ENCODE results near the gene OMG.
"Not testable (repeated sequence)": the region's sequence is repeated elsewhere in the genome, so short reads cannot be mapped to it uniquely, and the experiment has no call there.

Gene OMG

DNA sequence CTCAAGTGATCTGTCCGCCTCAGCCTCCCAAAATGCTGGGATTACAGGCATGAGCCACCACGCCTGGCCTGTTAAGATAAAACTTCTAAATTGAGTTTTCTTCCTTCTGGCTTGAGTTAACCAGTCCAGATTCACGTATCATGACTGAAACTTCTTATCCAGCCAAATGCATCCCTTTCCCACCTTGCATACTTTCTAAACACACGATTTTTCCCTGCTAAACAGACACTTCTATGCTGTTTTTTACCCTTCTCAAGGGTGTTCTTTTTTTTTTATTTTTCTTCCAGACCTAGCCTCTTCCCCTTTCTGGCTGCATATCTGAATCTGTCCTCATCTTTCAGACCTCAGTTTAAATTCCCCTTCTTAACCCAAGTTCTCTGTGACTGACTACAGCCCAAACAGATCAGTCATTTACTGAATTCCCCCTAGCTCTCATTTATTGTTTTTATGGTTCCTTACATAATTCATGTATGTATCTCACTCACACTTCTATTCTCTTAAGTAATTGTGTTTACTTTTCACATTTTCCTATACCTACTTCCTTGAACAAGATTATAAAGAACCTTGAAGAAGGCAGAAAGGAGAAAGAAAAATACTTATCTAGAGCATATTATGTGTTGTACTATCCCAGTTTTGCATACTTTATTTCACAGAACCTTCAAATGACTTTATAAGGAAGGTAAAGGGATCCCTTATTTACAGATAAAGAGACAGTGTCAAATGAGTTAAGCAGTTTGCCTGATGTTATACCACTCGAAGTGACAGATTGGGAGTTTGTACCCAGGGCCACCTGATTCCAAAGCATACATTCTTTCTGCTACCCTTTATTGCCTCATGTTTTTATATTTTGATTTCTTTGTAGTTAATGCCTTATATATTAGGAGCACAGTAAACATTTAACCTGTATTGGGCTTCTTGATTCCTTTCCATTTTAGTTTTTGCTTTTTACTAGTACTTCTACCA lies 11.6 kb upstream of the OMG start:
- no peak for DNase-seq

DNA sequence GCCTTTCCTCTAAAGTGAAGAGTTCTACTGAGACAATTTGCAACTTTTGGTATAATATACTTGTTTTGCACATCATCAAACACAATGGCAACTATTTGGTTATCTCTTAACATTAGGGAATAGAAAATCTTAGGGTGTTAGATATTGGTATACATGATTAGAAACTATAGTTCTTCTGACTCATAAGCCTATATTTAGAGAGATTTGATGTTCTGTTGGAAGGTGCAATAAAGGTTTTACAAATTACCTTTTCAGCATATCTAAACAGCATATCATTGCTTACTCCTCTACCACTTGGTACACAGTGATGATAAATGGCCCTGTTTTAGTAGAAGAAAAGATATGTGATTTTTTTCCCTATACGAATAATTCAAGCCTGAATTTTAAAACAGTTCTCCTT lies 10.6 kb upstream of the OMG start:
- DNase-seq = no peak

DNA sequence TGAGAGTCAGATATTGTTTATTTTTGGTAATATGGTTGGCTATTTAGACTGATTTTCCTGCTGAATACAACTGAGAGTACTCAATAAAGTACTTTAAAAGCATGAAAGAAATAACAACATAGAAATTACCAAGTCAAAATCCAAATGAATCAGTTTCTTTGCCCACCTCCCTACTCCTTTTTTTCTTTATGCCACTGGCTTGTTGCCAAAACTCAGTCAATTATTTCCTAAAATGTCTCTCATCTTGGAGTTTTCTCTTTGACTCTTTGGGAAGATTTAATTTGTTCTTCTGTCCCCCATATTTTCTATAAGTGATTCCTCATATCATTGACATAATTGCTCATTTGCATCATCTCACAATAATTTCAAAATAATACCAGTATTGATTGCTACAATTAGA lies 2.6 kb upstream of the OMG start:
- no peak for DNase-seq

DNA sequence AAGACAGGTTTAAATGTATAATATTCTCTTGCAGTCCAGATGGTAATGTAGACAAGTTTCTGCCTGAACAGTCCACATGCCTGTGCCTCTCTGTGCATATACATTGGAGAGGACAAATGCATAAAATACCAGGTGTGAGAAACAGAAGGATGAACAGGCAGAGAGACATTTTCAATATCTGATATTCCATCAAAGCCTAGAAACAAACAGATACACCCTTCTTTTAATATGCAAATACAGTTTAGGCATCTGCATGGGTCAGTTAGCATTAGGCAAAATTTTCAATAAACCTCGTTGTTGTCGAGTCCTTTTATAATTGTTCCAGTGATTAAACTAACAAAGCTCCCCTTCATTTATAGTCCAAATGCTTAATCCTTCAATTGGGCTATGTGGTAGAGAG lies 897 bp downstream of the OMG start:
- no peak for DNase-seq

DNA sequence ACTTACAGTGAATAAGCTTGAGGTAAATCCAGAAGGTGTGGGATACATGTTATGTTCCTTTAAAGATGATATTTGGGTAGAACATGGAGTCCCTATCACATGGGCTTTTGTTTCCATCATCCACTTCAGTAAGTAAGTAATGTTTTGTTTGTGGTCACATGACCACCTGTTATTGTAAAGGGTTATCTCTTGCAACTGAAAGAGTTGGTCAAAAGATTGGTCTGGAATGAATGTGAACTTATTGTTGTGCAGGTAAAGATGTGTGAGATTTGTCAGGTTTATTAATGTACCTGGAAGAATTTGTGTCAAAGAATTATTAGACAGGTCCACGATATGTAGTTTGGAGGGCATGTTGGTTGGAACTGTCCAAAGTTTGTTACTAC lies 1.6 kb downstream of the OMG start:
- no peak for DNase-seq

DNA sequence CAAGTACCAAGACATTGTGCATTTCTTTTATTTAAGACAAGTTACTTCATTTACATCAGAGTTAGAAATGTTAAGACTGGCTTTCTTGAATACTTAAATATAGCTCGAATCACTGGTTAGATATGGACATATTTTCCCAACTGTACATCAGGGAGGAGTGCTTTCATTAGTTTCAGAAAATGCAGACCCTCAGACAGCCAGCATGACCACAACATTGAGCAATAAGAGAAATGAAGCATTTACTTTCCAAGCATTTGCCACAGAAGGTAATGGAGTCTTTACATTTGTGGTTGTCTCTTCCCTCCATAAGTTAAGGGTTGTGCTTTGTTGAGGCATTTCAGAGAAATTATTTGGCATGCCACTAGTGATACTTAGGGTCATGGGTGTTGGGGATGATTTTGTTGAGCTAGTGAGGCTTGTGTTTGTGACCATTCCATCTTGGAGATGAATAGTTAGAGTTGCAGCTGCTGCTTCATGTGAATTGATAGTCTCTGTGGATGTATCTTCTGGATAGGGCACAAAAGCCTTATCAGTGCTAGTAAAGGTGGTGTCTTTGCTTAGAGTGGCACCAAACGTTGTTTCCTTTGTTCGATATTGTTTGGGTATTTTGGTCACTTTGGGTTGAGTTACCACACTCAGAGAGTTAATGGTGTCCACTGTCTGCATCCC lies 2.1 kb downstream of the OMG start:
- DNase-seq = no peak

DNA sequence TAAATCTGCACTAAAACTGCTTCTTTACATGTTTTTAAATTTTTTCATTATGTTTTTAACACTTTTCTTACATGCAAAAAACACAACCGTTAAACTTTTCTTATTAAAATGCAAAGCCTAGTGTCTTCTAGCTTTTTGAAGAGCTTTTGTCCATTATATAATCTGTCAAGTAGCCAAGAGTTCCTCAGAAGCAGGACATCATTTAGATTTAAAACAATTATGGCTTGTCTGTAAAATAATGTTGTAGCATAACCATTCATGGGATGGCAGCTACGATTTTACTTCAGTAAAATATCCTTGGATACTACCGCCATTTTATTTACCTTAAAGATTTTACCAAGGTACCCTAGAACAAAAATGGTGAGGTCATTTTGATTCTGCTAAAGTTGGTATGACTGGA lies 2.8 kb downstream of the OMG start:
- DNase-seq = no peak

DNA sequence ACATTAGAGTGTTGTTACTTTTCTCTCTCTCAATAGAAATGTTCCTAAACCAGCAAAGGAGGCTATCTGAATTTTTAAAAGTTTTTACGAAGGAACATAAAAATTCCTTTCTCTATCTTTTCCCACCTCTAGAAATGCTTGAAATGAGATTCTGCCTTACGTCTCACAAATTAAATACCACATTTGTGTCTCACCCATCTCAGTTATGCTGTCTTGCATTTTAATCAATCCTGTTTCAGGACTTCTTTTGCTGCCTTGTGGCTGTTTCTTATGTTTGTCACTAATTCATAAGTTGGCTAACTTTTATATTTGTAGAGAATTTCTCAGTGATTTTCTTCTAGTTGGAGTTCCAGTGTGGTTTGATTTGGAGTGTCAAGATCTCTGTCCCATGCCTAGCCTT lies 3.5 kb downstream of the OMG start:
- no peak for DNase-seq

DNA sequence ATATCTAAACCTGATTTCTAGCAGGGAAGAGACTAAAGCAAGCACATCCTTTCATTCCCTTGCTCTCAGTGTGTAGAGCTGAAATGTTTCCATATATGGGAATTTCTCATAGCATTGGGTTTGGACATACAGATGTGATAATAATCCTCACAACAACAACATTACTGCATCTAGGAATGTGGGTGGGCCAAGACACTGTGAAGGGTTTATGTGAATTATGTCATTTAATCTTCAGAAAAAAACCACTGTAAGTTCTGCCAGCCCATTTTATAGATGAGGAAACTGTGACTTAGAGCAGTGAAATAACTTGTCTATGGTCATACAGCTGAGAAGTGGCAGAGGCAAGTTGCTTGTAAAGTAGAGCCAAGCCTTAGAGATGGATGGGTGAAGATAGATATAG lies 5.2 kb downstream of the OMG start:
- no peak for DNase-seq

DNA sequence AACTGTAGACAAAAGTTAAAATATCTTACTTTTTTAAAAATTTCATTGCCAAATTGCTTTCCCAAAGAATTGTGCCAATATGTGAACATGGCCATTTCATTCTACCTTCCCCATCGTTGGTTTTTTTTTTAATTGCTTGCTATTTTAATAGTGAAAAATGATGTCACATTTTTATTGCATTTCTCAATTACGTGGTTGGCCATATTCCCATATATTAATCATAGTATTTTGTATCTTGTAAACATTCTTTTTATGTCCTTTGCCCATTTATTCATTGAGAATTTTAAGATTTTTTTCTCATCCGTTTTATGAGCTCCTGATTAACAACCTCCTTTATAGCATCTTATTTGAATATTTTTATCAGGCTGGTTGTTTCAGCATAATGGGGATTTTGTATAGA lies 7.2 kb downstream of the OMG start:
- no peak for DNase-seq

DNA sequence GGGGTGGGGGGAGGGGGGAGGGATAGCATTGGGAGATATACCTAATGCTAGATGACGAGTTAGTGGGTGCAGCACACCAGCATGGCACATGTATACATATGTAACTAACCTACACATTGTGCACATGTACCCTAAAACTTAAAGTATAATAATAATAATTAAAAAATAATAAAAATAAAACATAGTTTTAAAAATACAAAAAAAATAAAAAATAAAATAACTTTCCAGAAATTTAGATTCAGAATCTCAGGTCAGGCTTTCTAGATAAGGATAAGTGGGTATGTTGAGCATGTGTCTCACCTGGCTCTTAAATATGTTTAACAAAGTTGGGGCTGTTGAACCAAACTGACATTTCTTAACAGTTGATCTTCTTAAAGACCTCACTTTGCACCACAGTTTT lies 9.1 kb downstream of the OMG start:
- not testable (repeated sequence) for DNase-seq

DNA sequence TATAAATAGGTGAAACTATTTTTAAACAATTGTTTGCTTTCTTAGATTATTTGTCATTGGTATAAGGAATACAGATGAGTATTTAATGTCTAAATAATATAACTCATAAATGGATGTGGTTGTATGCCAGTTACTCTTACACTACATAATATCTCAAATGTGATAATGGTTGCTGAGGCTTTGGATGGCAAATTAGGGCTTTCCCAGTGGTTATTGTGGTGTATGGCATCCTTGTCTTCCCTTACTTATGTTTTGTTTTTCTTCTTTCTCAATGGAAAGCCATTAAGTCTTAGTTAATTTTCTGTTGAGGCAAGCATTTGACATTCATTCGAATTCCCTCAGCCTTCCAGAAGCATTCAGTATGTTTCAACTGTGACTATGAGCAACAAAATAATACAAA lies 10.5 kb downstream of the OMG start:
- no peak for DNase-seq

DNA sequence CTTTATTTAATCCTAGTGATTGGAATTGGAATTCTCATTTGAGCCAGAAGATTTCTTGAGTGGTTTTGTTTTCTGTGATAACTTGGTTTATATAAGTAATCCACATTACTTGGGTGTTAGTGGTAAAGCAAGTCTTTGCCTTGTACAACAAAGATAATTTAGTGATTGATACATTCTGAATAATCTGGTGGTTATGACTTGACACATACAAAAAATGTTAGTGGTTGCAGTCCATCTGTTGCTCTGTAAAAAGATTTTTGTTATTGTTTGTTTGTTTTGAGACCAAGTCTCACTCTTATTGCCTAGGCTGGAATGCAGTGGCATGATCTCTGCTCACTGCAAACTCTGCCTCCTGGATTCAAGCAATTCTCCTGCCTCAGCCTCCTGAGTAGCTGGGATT lies 13.2 kb downstream of the OMG start:
- DNase-seq = no peak

DNA sequence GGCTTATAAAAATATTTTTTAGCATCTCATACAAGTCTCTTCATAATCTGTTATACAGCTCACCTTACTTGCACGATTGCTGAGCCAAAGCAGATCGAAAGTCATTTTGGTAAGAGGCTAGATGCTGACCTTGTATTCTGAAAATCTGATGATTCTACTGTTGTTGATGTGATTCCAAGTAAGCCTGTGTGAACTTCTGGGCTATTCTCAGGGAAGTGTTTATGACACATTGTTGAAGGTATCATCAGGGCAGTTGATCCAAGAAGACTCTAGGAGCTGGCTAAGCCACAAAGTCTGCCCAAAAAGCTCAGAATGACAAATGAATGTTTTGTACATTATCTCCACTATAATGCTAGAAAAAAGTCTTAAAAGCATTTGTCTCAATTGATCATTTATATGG lies 16.0 kb downstream of the OMG start:
- no peak for DNase-seq

DNA sequence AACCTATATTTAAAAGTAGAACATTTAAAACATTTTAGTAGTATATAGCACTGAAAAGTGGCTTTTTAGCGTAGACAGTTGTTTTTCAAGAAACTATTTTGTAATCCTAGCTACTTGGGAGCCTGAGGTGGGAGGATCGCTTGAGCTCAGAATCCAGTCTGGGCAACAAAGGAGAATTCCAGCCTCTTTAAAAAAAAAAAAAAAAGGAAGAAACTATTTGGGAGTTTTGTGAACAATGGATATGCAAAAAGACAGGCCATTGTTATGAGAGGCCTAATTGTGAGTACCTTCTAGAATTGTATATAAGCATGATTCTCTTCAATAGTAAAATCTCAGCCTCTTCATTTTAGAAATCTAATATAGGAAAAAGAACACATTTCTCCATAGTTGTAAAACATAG lies 17.6 kb downstream of the OMG start:
- DNase-seq = no peak

DNA sequence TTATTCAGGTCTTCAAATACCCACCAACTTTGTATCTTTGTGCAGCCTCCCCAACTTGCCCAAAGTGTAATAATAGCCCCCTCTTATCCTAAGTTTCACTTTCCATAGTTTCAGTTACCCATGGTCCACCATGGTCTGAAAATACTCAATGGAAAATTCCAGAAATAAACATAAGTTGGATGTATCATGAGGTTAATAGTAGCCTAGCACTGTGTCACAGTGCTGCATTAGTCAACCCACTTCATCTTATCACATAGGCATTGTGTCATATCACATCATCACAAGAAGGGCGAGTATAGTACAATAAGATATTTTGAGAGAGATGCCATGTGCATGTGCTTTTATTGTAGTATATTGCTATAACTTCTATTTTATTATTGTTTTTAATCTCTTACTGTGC lies 21.9 kb downstream of the OMG start:
- no peak for DNase-seq

DNA sequence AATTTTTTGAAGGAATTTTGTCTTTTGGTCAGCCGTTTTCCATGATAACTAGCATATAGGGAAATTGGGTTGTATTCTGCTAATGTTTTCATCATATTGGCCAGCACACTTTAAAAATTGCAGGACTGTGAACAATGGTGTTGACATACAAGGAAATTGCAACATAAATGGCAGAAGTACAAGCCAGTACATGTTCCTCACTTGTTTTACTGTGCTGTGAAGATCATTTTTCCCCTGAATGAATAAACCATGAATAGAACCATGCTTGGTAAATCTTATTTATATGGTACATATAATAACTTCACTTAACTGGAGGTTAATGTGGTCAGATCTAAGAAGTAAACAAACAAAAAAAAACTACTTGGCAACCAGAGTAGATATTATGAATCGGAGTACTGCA lies 22.8 kb downstream of the OMG start:
- no peak for DNase-seq

DNA sequence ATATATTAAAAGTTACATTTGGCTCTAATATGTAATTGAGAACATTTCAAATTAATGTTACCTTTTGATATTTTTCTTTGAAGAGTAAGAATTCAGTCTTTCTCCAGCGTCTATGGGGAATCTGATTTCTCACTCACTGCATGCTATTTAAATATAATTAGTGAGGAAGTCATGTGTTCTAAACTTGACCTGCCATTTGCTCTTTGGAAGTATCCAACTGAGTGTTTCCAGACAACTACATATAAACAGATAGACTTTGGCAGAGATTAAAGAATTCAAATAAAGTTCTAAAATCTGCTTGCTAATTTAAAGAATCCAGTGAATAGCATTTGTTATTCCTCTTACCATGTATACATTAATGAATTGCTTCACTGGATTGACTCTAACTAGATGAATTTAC lies 23.5 kb downstream of the OMG start:
- DNase-seq = no peak

DNA sequence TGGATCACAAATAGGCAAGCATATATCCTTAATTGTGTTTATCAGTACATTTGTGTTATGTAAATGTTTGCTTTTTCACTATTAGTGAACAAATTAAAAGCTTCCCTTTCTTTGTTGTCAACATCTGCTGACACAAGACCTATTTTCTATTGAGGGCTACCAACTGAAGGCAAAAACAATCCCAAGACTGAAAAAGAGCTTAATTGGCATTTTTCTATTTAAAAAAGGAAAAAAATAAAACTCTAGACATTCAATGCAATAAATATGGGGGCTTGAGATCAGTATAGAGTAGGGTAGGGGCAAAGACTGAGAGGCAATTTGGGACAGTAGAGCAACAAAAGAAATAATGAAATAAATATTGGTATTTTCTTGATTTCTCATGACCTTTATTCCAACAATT lies 24.2 kb downstream of the OMG start:
- no peak for DNase-seq

DNA sequence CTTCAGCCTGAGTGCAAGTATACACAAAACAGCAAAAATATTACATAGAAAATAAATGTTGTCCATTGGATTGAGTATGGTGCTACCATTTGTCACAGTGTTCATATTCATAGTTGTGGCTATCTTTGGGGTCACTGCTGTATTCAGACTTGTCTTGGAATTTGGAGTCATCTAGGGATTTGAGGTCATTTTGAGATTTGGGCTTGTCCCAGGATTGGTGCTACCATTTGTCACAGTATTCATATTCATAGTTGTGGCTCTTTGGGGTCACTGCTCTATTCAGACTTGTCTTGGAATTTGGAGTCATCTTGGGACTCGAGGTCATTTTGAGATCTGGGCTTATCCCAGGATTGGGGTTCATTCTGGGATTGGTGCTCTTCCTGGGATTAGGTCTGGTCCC lies 24.8 kb downstream of the OMG start:
- DNase-seq = no peak

DNA sequence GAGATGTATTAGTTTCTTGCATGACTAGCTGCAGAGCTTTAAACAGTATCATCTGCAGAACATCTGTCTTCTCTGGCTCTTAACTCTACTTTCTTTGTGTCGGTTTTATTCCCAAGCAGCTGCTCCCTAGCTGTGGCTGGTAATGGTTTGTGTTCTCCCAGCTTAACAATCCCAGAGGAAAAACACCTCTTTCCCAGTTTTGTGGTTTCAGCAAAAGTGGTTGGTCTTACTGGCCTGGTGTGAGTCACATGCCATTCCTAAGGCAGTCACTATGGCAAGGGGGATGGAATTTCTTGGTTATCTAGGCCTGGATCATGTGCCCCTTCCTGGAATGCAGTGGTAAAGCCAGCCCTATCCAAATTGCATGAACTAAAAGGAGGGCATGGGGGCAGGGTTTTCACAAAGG lies 27.5 kb downstream of the OMG start:
- no peak for DNase-seq

DNA sequence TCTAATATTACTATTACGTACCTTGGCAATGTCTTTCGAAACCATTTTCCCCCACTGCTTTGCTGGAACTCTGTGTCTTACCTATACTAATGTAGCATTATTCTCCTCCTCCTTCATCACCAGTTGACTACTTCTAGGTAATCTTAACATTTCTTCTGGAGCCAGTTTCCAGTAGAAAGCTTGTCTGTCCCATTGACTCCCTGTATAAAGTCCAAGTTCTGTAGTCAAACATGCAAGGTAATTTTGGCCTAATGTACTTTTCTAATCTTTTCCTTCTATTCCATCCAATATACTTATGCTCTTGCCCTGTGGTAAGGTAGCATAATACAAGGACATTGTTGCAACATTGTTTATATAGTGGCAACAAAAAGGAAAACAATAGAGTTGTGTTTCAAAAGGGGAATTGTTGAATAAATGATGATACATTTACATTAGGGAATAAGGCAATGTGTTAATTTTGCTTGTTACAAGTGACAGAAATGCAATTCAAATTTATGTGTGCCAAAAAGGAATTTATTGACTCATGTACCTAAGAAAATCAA lies 27.9 kb downstream of the OMG start:
- DNase-seq = no peak

DNA sequence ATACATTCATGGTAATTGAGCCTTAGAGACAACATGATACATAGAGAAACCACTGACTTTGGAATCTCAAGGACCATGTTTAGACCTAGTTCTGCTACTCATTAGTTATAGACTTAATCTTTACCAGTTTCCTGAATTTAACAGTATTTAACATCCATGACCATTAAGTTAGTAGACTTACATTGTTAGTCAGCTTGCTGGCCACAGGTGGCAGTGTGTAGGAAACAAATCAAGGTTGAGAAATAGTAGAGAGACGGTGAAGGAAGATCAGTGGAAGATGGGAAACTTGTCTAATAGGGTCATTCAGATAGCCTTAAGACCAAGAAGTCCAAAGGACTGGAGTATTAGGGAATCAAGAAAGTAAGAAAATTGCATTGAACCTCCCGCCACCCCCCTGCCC lies 31.0 kb downstream of the OMG start:
- DNase-seq = no peak

DNA sequence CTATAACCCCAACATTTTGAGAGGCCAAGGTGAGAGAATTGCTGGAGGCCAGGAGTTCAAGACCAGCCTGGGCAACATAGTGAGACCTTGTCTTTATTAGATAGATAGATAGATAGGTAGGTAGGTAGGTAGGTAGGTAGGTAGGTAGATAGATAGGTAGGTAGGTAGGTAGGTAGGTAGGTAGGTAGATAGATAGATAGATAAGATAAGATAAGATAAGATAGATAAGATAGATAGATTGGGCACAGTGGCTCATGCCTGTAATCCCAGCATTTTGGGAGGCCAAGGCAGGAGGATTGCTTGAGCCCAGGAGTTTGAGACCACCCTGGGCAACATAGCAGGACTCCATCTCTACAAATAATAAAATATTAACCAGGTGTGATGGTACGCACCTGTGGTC lies 34.1 kb downstream of the OMG start:
- DNase-seq = not testable (repeated sequence)

Measured in NK-92 treated with Interleukin-12 subunit alpha and Interleukin-12 subunit beta, amount 100 ng/mL, for 24 hours (cell line).